HepG2 (cell line): ENCODE results near the gene EPB41L5. TPM values are rescaled to one million over a fixed set of nuclear protein-coding genes. Genes with fewer than 3 reads are reported as not detected.

Source experiments
- CHD4 ChIP-seq: fragments of 200-600 bp; sonication (generic); IDR thresholded peaks from 2 replicates; pipeline ENCODE4 v1.7.0; 2017; ENCODE audit warnings: mild to moderate bottlenecking, low read length, borderline replicate concordance
- GATAD2A ChIP-seq: IDR thresholded peaks from 2 replicates; pipeline ENCODE4 v1.6.1; 2016
- HINFP ChIP-seq: sonication (generic); formaldehyde crosslinking; IDR thresholded peaks from 2 replicates; pipeline ENCODE4 v1.4.0; 2020; ENCODE audit warnings: low read depth, mild to moderate bottlenecking, missing genetic modification reagents
- HOXA5 ChIP-seq: sonication (generic); formaldehyde crosslinking; IDR thresholded peaks from 2 replicates; pipeline ENCODE4 v1.4.0; 2020; ENCODE audit warnings: missing genetic modification reagents
- LBX2 ChIP-seq: sonication (generic); formaldehyde crosslinking; IDR thresholded peaks from 2 replicates; pipeline ENCODE4 v1.5.0; 2020; ENCODE audit warnings: missing genetic modification reagents, mild to moderate bottlenecking, borderline replicate concordance
- MYC ChIP-seq: sonication (generic); formaldehyde crosslinking; IDR thresholded peaks from 2 replicates; pipeline ENCODE4 v1.9.0; 2021; ENCODE audit warnings: missing genetic modification reagents, borderline replicate concordance
- NCOA1 ChIP-seq: sonication (generic); formaldehyde crosslinking; IDR thresholded peaks from 2 replicates; pipeline ENCODE4 v1.9.0; 2021; ENCODE audit warnings: missing genetic modification reagents
- NCOA2 ChIP-seq: sonication (generic); formaldehyde crosslinking; IDR thresholded peaks from 2 replicates; pipeline ENCODE4 v1.8.0; 2022; ENCODE audit warnings: inconsistent platforms
- NCOR1 ChIP-seq: fragments of 200-600 bp; sonication (generic); IDR thresholded peaks from 2 replicates; pipeline ENCODE4 v1.7.0; 2017; ENCODE audit warnings: antibody characterized with exemption, low read length, borderline replicate concordance
- NFIB ChIP-seq: sonication (generic); formaldehyde crosslinking; IDR thresholded peaks from 2 replicates; pipeline ENCODE4 v1.9.0; 2021; ENCODE audit warnings: missing genetic modification reagents, mild to moderate bottlenecking, borderline replicate concordance
- NR2F6 ChIP-seq, 2 experiments: IDR thresholded peaks; 2 replicates each; pipeline ENCODE4 v1.6.1; 2016; ENCODE audit warnings: antibody characterized with exemption in 1 of 2, mild to moderate bottlenecking in 1 of 2
- PHF21A ChIP-seq: sonication (generic); formaldehyde crosslinking; IDR thresholded peaks from 2 replicates; pipeline ENCODE4 v1.5.0; 2020; ENCODE audit warnings: mild to moderate bottlenecking, missing genetic modification reagents
- RBM39 ChIP-seq: fragments of 200-400 bp; formaldehyde crosslinking; IDR thresholded peaks from one replicate; pipeline ENCODE4 v1.6.1; 2018; ENCODE audit warnings: antibody characterized with exemption, mild to moderate bottlenecking, low read depth, low read length; ENCODE audit not compliant: poor library complexity, severe bottlenecking
- RXRB ChIP-seq: IDR thresholded peaks from 2 replicates; pipeline ENCODE4 v1.6.1; 2016; ENCODE audit warnings: borderline replicate concordance, missing genetic modification reagents, missing compliant biosample characterization
- SMAD3 ChIP-seq: sonication (generic); formaldehyde crosslinking; IDR thresholded peaks from 2 replicates; pipeline ENCODE4 v1.4.0; 2020; ENCODE audit warnings: missing genetic modification reagents
- SOX13 ChIP-seq, 3 experiments: fragments of 450-650 bp in 1 of 3; sonication (generic) in 1 of 3; formaldehyde crosslinking in 1 of 3; IDR thresholded peaks in 2 of 3; conservative IDR thresholded peaks in 1 of 3; 2 replicates each; pipeline versions ENCODE4 v1.5.0 to v1.6.1; 2016 to 2020; ENCODE audit warnings: antibody characterized with exemption in 1 of 3, mild to moderate bottlenecking in 1 of 3, missing compliant biosample characterization in 1 of 3, missing genetic modification reagents in 1 of 3, moderate library complexity in 1 of 3
- SSRP1 ChIP-seq: IDR thresholded peaks from 2 replicates; pipeline ENCODE4 v1.6.1; 2016; ENCODE audit warnings: control low read depth
- TEAD3 ChIP-seq: optimal IDR thresholded peaks from 2 replicates; pipeline ENCODE3; 2016; ENCODE audit warnings: borderline replicate concordance
- TEF ChIP-seq: sonication (generic); formaldehyde crosslinking; IDR thresholded peaks from 2 replicates; pipeline ENCODE4 v1.5.0; 2020; ENCODE audit warnings: missing genetic modification reagents
- ZBTB46 ChIP-seq: sonication (generic); formaldehyde crosslinking; IDR thresholded peaks from 2 replicates; pipeline ENCODE4 v1.4.0; 2020; ENCODE audit warnings: mild to moderate bottlenecking, missing genetic modification reagents, borderline replicate concordance
- ZC3H13 ChIP-seq: sonication (generic); formaldehyde crosslinking; IDR thresholded peaks from 2 replicates; pipeline ENCODE4 v1.8.1; 2023; ENCODE audit warnings: mild to moderate bottlenecking, missing genetic modification reagents, moderate library complexity
- ZMAT5 ChIP-seq: sonication (generic); formaldehyde crosslinking; IDR thresholded peaks from 2 replicates; pipeline ENCODE4 v1.5.0; 2020; ENCODE audit warnings: mild to moderate bottlenecking, low read depth, missing genetic modification reagents, borderline replicate concordance
- ZNF12 ChIP-seq: sonication (generic); formaldehyde crosslinking; IDR thresholded peaks from 2 replicates; pipeline ENCODE4 v1.5.0; 2020; ENCODE audit warnings: missing genetic modification reagents
- ZNF232 ChIP-seq: sonication (generic); formaldehyde crosslinking; IDR thresholded peaks from 2 replicates; pipeline ENCODE4 v1.4.0; 2020; ENCODE audit warnings: missing genetic modification reagents, borderline replicate concordance
- ZNF614 ChIP-seq: IDR thresholded peaks from 2 replicates; pipeline ENCODE4 v1.6.1; 2018; ENCODE audit warnings: missing biosample characterization, missing genetic modification reagents, inconsistent platforms, borderline replicate concordance
- ZNF674 ChIP-seq: sonication (generic); formaldehyde crosslinking; IDR thresholded peaks from 2 replicates; pipeline ENCODE4 v1.5.0; 2020; ENCODE audit warnings: low read depth, mild to moderate bottlenecking, missing genetic modification reagents
- polyA plus RNA-seq, 8 experiments: library from polyadenylated mRNA; depleted of rRNA in 3 of 8; stranded (reverse) in 7 of 8; unstranded in 1 of 8; fragments of >200 nt; fragmentation: Illumina TruSeq in 4 of 8; extraction: Trizol in 4 of 8; gene quantifications; 2 replicates each; pipeline versions ENCODE4 v1.2.1 to v1.2.3, GENCODE V29; 2011 to 2016; ENCODE audit warnings: low read depth in 4 of 8, missing spikeins in 1 of 8, mixed read lengths in 1 of 8; ENCODE audit not compliant: insufficient read depth in 1 of 8
- total RNA-seq, 5 experiments: library from RNA; depleted of rRNA; stranded (reverse); fragments of >200 nt; fragmentation: Illumina TruSeq; extraction: Trizol; gene quantifications; 2 replicates each; pipeline ENCODE4 v1.2.3, GENCODE V29; 2016; ENCODE audit warnings: low read depth in 1 of 5

EPB41L5 gene
- total and polyA plus RNA-seq, 2 of the 13 experiments (the other 11 are each of a cell fraction or from before 2014, with no cell fraction given): 40.5 to 47.5 TPM

GRCh38 chr2:120150040-120150482, 137.2 kb downstream of the EPB41L5 start (continued):
- TF ChIP-seq NFIB (no peak), ZNF232 (CRISPR knock-in tag) (0 out of 2 replicates have a peak, but pooled peaks have one; percentile 30), ZMAT5 (CRISPR knock-in tag) (no peak), ZC3H13 (CRISPR knock-in tag) (no peak), NCOA2 (CRISPR knock-in tag) (peak; percentile 67), PHF21A (CRISPR knock-in tag) (peak; percentile 66; the same call in 1 of the 2 replicates), ZNF614 (CRISPR knock-in tag) (0 out of 2 replicates have a peak, but pooled peaks have one; percentile 44), SSRP1 (CRISPR knock-in tag) (0 out of 2 replicates have a peak, but pooled peaks have one; percentile 38), SMAD3 (no peak), GATAD2A (CRISPR knock-in tag) (peak; percentile 87), TEF (no peak), HINFP (CRISPR knock-in tag) (no peak), ZNF674 (CRISPR knock-in tag) (no peak), HOXA5 (CRISPR knock-in tag) (0 out of 2 replicates have a peak, but pooled peaks have one; percentile 63), SOX13 (IDR thresholded peaks at IDR 0.05) (no peak), SOX13 (CRISPR knock-in tag; conservative IDR thresholded peaks at IDR 0.05 in 1 of 2, IDR thresholded peaks at IDR 0.05 in 1 of 2) (peak in 1 of 2 experiments; percentile 55; a peak in 2 of 4 replicates), RBM39 (no peak), CHD4 (peak; percentile 86; the same call in 1 of the 2 replicates), NR2F6 (IDR thresholded peaks at IDR 0.05) (peak; percentile 74), NR2F6 (CRISPR knock-in tag; IDR thresholded peaks at IDR 0.05) (peak; percentile 81), NCOA1 (CRISPR knock-in tag) (no peak), MYC (CRISPR knock-in tag) (0 out of 2 replicates have a peak, but pooled peaks have one; percentile 18), LBX2 (CRISPR knock-in tag) (no peak), TEAD3 (CRISPR knock-in tag) (peak; percentile 97), ZBTB46 (no peak), RXRB (CRISPR knock-in tag) (peak; percentile 56; the same call in 1 of the 2 replicates), NCOR1 (peak; percentile 69; the same call in 1 of the 2 replicates), ZNF12 (CRISPR knock-in tag) (0 out of 2 replicates have a peak, but pooled peaks have one; percentile 34)
